Measurements from ENCODE around the gene BARX2.

The BARX2 gene

GRCh38 chr11:129443276-129443675, 67.6 kb downstream of the BARX2 start:
- DNase-seq: no peak

DNA sequence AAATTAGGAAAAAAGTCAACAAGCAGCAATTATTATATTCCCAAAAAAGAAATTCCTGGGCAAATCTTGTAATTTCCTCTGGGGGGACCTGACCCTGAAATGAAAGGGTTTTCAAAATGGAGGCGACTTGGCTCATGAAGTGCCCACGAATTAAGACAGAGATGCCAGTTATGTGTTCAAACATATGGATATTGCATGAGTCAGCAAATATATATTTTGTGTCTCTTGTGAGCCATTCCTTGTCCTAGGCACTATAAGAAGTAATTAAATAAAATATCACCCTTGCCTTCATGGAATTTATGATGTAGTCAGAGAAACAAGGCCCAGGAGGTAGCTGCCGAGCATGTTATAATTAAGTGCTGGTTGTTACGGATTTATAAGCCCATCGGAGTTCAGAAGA, 68.6 kb downstream of the BARX2 start:
- DNase-seq: no peak

GRCh38 chr11:129445226-129445625, 69.6 kb downstream of the BARX2 start:
- DNase-seq: no peak

GRCh38 chr11:129446572-129446971, 70.9 kb downstream of the BARX2 start:
- DNase-seq: no peak

DNA sequence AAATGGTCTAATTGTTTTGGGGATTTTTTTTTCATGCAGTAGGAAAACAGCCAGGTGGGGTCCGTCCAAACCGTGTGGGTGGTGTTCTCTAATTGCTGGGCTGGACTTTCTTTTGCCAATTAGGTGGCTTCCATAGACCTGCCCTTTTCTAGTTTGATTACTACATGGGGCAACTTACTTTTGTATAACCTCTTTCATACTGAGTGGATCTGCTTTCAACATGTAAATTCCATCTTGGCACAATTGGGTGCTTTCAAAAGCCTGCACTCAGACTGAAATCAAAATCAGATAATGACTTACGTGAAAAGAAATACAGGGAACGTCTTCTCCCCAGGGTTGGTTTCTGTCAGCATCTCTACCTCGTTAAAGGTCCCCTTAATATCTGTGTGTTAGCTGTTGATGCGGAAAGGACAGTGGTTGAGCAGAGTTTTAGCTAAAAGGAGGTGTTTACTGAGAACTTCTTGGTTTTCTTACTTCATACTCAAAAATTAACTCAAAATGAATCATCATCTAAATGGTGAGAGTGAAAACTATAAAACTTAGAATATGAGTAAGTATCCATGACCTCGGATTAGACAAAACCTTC, 72.1 kb downstream of the BARX2 start:
- DNase-seq: no peak

DNA sequence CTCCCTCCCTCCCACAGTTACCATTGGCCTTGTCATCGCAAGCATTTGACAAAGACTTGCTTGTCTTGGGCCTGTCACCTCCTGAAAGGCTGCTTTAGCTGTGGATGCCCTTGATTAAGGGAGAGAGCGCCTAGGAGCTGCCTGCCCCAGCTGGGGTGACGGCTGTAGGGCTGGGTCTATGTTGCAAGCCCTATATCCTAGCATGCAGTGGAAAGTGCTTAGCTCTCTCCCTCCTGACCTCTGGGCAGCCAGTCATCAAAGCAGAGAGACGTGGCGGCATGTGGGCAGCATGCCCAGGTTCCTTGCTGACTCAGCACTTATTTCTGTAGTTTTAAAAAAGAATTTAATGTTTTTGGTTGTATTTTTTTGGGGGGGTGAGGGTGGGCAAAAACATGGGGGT, 75.9 kb downstream of the BARX2 start:
- no peak for DNase-seq

DNA sequence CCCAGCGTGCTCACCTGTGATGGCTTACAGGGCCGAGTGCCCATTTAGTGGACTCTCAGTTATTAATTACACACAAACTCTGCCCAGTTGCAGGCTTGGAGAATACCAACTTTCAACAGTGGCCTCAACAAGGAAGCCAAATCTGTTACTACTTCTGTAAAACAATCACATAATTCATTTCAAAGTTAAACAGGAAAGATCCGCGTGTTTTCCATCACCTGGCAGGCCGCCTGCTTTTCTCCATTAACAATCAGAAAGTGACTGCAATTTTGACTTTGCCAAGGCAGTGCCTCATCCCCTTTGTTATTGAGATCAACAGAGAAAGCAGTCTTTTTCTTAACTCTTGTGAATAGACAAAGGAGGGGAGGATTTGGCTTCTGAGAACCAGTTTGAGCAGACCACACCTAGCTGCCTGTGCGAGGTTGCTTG, 77.7 kb downstream of the BARX2 start:
- no peak for DNase-seq

DNA sequence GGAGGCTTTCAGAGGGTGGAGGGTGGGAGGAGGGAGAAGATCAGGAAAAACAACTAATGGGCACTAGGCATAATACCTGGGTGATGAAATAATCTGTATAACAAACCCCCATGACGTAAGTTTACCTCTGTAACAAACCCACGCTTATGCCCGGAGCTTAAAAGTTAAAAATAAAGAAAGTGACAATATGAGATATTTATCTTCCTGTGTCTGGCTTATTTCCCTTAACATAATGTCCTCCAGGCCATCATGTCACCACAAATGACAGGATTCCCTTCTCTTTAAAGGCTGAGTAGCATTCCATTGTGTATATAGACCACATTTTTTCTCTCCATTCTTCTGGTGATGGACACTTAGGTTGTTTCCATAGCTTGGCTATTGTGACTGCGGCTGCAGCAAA, 79.5 kb downstream of the BARX2 start:
- DNase-seq: no peak

GRCh38 chr11:129455756-129456655, 80.4 kb downstream of the BARX2 start:
- DNase-seq: no peak

DNA sequence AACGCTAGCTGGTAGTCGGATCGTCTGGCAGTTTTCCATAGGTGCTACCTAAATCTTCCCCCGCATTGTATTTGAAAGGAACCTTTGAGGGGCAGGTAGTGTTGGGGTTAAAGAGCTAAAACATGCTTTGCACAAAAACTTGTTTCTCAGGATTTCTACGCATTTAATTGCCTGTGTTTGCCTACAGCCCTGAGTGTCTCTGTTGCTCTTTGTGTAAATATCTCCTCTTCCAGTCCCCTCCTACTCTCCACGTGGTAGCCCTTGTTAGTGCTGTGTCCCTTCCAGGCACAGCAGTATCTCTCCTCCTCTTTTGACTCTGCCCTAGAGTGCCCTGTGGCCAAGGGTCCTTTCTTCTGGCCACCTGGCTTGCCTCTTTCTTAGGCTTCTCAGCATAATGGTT, 81.7 kb downstream of the BARX2 start:
- DNase-seq: no peak

GRCh38 chr11:129458278-129458677, 82.6 kb downstream of the BARX2 start:
- DNase-seq: no peak

- DNase-seq: no peak
Observed at GRCh38 chr11:129458756-129459535, 83.3 kb downstream of the BARX2 start.

GRCh38 chr11:129460714-129461113, 85.1 kb downstream of the BARX2 start:
- no peak for DNase-seq

DNA sequence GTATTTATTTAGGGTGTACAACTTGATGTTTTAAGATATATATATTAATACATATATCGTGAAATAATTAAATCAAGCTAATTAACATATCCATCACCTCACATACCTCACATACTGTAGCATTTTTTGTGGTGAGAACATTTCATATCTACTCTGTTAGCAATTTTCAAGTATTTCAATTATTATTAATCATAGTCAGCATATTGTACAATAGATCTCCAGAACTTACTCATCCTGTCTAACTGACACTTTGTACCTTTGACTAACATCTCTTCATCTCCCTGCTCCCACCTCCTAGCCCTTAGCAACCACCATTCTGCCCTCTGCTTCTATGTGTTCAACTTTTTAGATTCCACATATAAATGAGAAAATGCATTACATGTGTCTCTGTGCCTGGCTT, 108.4 kb downstream of the BARX2 start:
- no peak for DNase-seq

DNA sequence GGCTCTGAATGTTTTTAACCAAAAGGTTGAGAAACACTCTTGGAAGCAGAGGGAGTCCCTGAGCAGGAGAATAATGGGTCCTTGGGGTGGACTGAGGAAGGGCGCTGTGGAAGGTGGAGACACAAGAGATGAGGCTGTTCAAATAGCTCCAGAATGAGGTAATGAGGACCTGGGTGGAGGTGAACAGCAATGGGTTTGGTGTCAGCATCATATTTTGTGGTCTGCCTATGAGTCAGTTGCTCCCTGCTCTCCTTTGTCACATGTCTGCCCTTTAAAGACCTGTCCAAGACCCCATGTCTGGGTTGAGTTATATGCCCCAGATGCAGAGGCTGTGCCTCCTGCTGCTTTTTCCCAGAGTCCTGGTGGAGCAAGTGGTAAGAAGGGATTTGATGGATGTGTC, 113.6 kb downstream of the BARX2 start:
- no peak for DNase-seq

DNA sequence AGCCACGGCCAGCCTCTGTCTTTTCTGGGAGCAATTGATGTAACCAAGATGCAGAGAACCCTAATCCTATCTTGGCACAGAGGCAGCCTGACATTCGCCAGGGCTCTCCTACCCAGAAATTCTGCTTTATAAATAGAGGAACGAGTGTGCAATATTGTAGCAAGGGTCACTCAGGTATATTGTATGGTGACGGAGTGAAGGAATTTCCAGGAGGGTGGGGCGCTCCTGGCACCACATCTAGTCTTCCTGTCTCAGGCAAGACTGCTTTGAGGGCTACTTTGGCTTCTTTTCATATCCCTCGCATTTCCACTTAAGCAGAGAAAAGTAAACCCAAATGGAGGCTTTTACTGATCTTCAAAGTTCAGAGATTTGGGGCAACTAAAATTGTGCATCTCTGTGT, 114.4 kb downstream of the BARX2 start:
- no peak for DNase-seq

DNA sequence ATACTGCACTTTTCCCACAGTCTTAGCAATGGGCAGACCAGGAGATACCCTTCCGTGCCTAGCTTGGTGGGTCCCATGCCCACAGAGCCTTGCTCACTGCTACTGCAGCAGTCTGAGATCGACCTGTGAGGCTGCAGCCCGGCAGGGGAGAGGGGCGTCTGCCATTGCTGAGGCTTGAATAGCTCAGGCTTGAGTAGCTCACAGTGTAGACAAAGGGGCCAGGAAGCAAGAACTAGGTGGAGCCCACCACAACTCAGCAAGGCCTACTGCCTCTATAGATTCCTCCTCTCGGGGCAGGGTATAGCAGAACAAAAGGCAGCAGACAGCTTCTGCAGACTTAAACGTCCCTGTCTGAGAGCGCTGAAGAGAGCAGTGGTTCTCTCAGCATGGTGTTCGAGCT, 118.1 kb downstream of the BARX2 start:
- no peak for DNase-seq
